ENCODE data around the gene PRDM15. TPM values are rescaled to one million over a fixed set of nuclear protein-coding genes. Genes with fewer than 3 reads are reported as not detected.
A peak's percentile ranks its signal among the peaks of the same experiment; 100 is the strongest.

The PRDM15 gene
- total RNA-seq, 1 donor from 2014 or later, result 12.0 TPM

DNA sequence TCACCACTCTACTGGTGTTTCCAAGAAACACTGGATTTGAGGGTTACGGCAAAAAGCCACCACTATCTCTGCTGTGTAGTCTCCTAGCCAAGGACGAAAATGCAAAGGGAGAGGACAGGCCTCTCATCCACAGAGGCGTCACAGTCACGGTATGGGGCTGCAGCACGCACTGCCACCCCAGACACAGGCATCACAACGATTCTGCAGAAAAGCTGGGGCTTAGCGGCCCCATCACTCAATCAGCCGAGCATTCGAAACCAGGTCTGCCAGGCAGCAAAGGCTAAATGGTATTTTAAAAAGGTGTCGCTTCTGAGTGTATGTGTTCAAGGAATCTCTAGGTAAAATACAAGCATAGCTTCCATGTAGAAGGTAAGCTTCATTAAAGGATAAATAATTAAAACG, 113.7 kb downstream of the PRDM15 start:
- peak overlapping the region; percentile 49 for H3K4me3 Mint-ChIP-seq
- no peak overlapping the region for H3K27ac Mint-ChIP-seq (ENCODE audit: unreplicated experiment)
- no peaks in the 10 kb centered on the region for H3K36me3 Mint-ChIP-seq (ENCODE audit: low read depth)
- peaks cover 94% of the 10 kb centered on the region for H3K27me3 Mint-ChIP-seq (ENCODE audit: low read depth)
- H3K4me1 Mint-ChIP-seq, result peaks cover 45% of the 10 kb centered on the region
- TF ChIP-seq, protein P1, sequence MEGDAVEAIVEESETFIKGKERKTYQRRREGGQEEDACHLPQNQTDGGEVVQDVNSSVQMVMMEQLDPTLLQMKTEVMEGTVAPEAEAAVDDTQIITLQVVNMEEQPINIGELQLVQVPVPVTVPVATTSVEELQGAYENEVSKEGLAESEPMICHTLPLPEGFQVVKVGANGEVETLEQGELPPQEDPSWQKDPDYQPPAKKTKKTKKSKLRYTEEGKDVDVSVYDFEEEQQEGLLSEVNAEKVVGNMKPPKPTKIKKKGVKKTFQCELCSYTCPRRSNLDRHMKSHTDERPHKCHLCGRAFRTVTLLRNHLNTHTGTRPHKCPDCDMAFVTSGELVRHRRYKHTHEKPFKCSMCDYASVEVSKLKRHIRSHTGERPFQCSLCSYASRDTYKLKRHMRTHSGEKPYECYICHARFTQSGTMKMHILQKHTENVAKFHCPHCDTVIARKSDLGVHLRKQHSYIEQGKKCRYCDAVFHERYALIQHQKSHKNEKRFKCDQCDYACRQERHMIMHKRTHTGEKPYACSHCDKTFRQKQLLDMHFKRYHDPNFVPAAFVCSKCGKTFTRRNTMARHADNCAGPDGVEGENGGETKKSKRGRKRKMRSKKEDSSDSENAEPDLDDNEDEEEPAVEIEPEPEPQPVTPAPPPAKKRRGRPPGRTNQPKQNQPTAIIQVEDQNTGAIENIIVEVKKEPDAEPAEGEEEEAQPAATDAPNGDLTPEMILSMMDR (conservative IDR thresholded peaks at IDR 0.05), result no peak
- no peaks in the 10 kb centered on the region for H3K9me3 Mint-ChIP-seq
- no peak for DNase-seq (ENCODE audit: low read depth, low spot score)

DNA sequence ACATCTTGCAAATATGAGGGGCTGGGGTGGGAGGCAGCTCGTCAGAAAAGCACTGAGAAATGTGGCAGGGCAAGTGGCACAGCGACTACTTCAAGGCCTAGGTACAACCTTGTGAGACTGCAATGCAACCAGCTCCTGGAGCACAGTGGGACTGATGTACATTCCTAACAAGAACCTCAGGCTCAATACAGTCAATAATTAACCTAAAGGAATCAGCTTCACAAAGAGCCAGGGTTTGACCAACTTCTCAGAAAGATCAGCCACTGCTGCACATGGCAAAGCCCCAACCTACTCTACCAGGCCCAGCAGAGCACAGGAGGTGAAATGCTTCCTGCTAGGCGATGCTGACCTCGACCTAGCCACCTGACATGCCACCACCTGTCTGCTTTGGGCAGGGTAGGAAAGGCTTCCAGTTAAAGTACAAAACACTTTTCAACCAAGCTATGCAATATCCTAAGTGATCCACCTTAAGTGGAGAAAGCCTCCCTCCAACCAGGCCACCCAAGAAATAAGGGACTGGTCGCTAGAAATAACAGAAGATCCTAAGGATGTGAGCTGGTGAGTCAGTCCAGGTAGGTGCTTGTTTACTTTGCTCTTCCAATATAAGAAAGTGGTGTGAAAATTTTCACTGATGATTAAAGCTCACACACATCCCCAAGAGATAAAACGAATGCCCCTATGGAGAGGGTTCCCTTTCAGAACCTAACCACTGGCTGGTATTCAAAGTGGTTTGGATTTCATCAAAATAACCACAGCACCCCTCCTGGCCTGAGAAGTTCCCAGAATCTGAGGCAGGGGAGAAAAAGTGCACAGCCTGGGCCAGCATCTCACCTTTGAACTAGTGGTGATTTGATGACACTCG, 114.4 kb downstream of the PRDM15 start:
- Mint-ChIP-seq H3K36me3 (ENCODE audit: low read depth) (no peaks in the 10 kb centered on the region), H3K27ac (ENCODE audit: unreplicated experiment) (no peak overlapping the region), H3K4me3 (peak overlapping the region; percentile 6), H3K9me3 (no peaks in the 10 kb centered on the region), H3K27me3 (ENCODE audit: low read depth) (peaks cover 94% of the 10 kb centered on the region), H3K4me1 (peaks cover 49% of the 10 kb centered on the region)
- DNase-seq (ENCODE audit: low read depth, low spot score), result no peak
- TF ChIP-seq, protein P1 (conservative IDR thresholded peaks at IDR 0.05), result no peak

- Mint-ChIP-seq H3K9me3 (no peaks in the 10 kb centered on the region), H3K36me3 (ENCODE audit: low read depth) (no peaks in the 10 kb centered on the region), H3K4me3 (no peak overlapping the region), H3K27me3 (ENCODE audit: low read depth) (peaks cover 92% of the 10 kb centered on the region), H3K4me1 (peaks cover 49% of the 10 kb centered on the region), H3K27ac (ENCODE audit: unreplicated experiment) (no peak overlapping the region)
- TF ChIP-seq, protein P1 (conservative IDR thresholded peaks at IDR 0.05), result no peak
- no peak for DNase-seq (ENCODE audit: low read depth, low spot score)
Observed at GRCh38 chr21:41763996-41764395, 115.1 kb downstream of the PRDM15 start.

GRCh38 chr21:41763398-41763931, 115.7 kb downstream of the PRDM15 start:
- DNase-seq (ENCODE audit: low read depth, low spot score), result no peak
- TF ChIP-seq, protein P1 (conservative IDR thresholded peaks at IDR 0.05), result no peak
- Mint-ChIP-seq H3K27me3 (ENCODE audit: low read depth) (peaks cover 87% of the 10 kb centered on the region), H3K9me3 (no peaks in the 10 kb centered on the region), H3K27ac (ENCODE audit: unreplicated experiment) (no peak overlapping the region), H3K4me1 (peaks cover 46% of the 10 kb centered on the region), H3K4me3 (peak overlapping the region; percentile 0), H3K36me3 (ENCODE audit: low read depth) (no peaks in the 10 kb centered on the region)

DNA sequence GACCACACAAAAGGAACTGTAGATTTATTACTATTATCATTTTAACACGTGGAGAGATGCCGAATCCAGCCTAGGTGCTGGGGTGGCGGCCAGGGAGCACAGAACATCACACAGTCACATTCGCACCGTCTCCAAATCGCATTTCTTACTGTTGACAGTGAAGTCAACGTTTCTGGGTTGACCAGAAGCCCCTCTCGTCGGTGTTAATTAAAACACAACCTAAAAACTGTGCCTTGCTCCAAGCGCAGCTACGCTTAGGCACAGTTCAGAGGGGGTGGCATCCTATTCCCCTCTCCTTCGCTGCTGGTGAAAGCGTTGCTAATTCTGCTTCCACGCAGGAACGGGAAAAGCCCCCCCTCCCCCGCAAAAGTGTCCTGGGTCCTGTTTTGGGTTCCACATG, 116.4 kb downstream of the PRDM15 start:
- no peaks in the 10 kb centered on the region for H3K36me3 Mint-ChIP-seq (ENCODE audit: low read depth)
- H3K4me1 Mint-ChIP-seq, result peaks cover 41% of the 10 kb centered on the region
- TF ChIP-seq, protein P1 (conservative IDR thresholded peaks at IDR 0.05), result no peak
- peaks cover 80% of the 10 kb centered on the region for H3K27me3 Mint-ChIP-seq (ENCODE audit: low read depth)
- DNase-seq (ENCODE audit: low read depth, low spot score), result no peak
- no peaks in the 10 kb centered on the region for H3K9me3 Mint-ChIP-seq
- H3K4me3 Mint-ChIP-seq, result peak overlapping the region; percentile 82
- H3K27ac Mint-ChIP-seq (ENCODE audit: unreplicated experiment), result no peak overlapping the region
